Hematopoietic multipotent progenitor cell treated with erythropoietin and hydrocortisone succinate and interleukin-3 and kit ligand, for 4 days (in vitro differentiated cells): Measurements from ENCODE around the gene NUDT13.

Source experiments
- DNase-seq: peaks from one replicate; pipeline ENCODE4 v3.0.0-alpha.2; 2015

The NUDT13 gene

GRCh38 chr10:73110345-73110849, at the start of gene NUDT13:
Gene NUDT13, plus strand, starts transcription at chr10:73110455. Its CDS starts 3,911 bp downstream, at chr10:73114366.
- DNase-seq = peak; percentile 93

GRCh38 chr10:73060738-73061635, 49.3 kb upstream of the NUDT13 start:
- DNase-seq = peak; percentile 77

DNA sequence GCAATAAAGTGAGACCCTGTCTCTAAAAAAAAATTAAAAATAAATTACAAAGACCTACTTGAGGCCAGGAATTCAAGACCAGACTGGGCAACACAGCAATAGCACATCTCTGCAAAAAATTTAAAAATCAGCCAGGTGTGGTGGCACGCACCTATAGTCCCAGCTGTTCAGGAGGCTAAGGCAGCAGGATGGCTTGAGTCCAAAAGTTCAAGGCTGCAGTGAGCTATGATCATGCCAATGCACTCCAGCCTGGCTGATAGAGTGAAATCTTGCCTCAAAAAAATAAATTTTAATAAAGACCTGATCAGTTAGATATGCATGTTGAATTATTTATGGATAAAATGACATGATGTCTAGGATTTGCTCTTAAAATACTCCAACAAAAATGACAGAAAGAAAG, 48.5 kb upstream of the NUDT13 start:
- DNase-seq = no peak

DNA sequence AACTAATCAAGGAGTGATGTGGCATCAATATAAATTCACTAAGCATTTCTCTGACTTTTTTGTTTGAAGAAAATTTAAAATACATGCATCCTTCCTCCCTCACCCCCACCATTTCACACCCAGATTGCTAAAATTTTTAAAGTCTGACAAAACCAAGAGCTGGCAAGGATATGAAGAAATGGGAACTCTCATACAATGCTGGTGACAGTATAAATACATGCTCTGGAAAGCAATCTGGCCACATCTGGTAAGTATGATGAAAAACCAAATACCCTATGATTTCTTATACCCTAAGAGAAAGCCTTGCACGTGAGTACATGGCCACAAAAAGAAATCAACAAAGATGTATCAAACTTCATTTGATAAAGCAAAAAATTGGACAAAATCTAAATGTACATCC, 44.8 kb upstream of the NUDT13 start:
- DNase-seq = no peak

- no peak for DNase-seq
Measured at GRCh38 chr10:73073627-73074026, 36.6 kb upstream of the NUDT13 start.

- DNase-seq = no peak
Measured at GRCh38 chr10:73075829-73076228, 34.4 kb upstream of the NUDT13 start.

- DNase-seq = peak; percentile 55
Measured at GRCh38 chr10:73076360-73077183, 33.7 kb upstream of the NUDT13 start.

GRCh38 chr10:73079779-73080541, 30.3 kb upstream of the NUDT13 start:
- DNase-seq = peak; percentile 22

DNA sequence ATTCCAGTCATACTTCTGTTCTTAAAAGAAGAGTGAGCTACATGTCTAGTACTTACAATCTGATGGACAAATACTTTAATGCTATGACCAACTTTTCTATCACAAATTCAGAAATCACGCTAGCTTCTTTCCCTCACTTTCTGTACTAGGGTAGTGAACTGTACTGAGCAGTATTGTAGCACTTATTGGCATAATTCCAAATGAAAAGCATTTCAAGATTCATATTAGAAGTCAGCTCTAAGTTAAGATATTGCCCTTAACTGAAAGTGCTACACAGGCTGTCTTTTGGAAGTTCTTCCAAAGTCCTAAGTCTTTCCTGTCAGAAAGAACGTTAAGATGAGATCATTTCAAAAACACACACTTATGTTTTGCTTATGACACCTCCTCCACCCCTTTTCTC, 27.0 kb upstream of the NUDT13 start:
- DNase-seq = no peak

DNA sequence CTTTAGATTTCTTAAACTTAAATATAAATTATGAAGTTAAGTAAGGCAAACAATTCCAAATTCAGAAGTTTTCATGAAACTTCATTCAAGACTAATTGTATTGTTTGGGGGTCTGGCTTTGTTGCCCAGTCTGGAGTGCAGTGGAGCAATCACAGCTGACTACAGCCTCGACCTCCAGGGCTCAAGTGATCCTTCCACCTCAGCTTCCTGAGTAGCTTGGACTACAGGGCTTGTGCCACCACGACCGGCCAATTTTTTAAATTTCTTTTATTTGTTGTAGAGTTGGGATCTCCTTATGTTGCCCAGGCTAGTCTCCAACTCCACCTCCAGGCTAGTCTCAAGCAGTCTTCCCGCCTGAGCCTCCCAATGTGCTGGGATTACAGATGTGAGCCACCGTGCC, 26.0 kb upstream of the NUDT13 start:
- no peak for DNase-seq

DNA sequence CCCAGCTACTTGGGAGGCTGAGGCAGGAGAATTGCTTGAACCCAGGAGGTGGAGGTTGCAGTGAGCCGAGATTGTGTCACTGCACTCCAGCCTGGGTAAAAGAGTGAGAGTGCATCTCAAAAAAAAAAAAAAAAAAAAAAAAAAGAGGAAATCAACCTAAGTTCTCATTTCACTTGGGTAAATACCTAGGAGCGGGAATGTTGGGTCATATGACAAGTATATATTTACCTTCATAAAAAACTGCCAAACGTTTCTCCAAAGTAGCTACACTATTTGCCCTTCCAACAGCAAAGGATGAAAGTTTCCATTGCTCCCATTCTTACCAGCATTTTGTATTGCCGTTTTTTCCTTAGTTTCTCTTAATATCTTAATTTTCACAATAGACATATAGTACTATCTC, 23.4 kb upstream of the NUDT13 start:
- DNase-seq = no peak

DNA sequence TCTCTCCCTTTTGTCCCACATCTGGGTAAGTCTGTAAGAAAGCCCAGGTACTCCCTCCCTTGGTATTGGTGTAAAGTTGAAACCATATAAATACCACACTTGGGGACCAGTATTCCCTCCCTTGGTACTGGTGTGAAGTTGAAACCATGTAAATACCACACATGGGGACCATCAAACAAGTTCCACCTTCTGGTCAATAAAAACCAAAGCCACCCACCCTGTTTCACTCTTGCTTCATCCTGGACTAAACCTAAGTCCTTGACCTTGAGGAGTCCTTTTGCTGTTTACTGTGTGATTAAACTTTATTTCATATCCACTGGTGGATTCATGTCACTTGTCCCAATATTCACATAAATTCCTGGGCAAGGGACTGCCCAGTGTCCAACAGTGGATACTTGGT, 22.0 kb upstream of the NUDT13 start:
- no peak for DNase-seq

DNA sequence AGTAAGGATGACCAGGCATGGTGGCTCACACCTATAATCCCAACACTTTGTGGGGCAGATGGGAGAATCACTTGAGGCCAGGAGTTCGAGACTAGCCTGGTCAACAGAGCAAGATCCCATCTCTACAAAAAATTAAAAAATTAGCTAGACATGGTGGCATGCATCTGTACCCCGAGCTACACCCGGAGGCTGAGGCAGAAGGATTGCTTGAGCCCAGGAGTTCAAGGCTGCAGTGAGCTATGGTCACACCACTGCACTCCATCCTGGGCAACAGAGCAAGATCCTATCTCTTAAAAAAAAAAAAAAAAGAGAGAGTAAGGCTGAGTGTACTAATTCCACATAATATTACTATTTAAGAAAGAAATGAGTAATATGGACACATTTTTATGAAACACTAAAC, 17.4 kb upstream of the NUDT13 start:
- no peak for DNase-seq

DNA sequence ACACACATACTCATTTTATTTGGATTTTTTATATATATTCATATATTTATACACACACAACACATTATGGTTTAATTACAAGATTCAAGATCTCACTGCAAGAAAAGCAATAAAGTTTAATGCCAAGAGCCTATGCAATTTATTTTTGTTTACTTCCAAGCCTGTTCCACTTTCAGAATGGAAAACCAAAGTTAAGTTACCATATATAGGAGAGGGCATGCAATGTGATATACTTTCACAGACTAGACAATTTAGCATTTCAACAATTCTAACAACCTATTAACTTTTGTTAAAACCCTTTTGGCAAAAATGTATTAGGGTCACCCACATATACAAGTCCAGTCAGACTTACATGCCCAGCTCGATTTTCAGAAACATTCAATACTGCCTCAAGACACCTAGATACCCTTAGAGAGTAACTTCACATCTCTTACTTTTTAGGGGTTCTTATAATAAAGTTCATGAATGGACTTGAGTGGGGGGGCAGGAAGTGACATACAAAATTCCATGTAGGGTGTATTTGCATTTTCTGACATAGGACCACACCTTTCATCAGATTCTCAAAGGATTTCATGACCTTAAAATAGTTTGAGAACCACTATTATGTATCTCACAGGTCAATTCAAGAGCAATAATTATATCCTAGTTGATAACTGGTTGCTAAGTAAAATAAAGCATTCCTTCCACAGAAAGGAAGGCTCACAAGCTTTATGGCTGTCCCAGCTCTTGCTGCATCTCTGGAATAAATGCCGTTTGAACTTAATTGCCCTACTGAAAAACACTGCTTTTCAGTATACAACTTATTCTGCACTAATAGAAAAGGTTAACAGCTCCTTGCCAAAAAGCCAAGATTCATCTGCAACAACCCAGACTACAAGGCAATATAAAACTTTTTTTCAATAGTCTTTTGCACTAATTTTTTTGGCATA, 16.1 kb upstream of the NUDT13 start:
- DNase-seq = peak; percentile 22

DNA sequence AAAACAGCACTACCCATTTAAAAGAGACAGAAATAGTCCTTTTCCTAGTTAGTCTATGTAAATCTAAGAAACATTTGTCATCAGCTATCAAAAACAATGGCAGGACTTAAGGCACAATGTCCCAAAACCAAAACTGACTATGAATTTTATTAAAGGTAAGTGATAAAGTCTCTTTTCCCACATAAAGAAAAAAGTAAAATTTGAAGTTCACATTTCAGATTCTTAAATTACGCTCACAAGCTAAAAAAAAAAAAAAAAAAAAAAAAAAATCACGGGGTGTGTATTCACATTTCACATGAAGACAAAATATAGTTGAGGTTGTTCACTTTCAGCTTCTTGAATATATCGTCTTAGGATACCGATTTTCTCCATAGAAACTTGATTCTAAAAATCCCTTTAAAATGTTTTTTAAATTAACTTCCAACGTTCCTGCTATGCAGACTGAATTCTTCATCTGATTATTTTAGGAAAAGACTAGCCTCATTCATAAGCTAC, 15.2 kb upstream of the NUDT13 start:
- no peak for DNase-seq

GRCh38 chr10:73095481-73096021, 14.7 kb upstream of the NUDT13 start:
- DNase-seq = peak; percentile 75

- DNase-seq = peak; percentile 90
Measured at GRCh38 chr10:73096041-73096448, 14.2 kb upstream of the NUDT13 start.

- peak; percentile 99 for DNase-seq
Measured at GRCh38 chr10:73096449-73097304, 13.6 kb upstream of the NUDT13 start, which contains the start of gene P4HA1. Gene P4HA1, minus strand, starts transcription at chr10:73096866. Its CDS starts 21,983 bp downstream, at chr10:73074883.

- no peak for DNase-seq
Measured at GRCh38 chr10:73097305-73097670, 13.0 kb upstream of the NUDT13 start.

- DNase-seq = no peak
Measured at GRCh38 chr10:73099141-73099540, 11.1 kb upstream of the NUDT13 start.
